Measurements from ENCODE around the gene PPP1R13B.
A peak's percentile ranks its signal among the peaks of the same experiment; 100 is the strongest.

PPP1R13B gene

DNA sequence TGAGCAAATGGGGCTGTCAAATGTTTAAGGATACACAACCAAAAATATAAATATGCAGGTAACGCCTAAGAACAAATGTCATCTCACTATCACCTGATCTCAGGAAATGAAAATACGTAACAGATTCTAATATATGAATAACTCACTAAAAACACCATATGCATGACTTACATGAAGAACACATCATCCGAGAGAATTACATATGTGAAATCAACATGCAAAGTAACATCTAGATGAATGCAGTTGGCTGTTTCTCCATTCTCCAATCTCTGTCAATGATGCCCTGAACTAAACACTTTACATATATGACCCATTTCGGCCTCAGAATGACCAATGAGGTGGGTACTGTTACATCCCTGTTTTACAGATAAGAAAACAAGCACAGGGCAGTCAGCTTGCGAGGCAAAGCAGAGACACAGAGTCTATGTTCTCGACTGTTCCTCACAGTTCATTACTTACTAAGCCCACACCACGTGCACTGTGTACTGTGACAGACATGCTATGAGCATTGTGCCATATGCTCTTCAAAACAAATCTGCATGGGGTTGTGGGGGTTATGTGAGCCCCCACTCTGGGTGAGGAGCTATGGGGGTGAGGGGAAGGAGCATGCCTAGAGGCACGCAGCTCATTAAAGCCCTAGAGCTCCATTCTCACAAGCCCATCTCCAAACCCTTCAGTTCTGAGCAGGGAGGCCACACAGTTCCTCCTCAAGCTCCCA, 89.2 kb downstream of the PPP1R13B start:
- H3K4me3 ChIP-seq: no peak overlapping the region
- H3K27ac ChIP-seq: no peak overlapping the region

DNA sequence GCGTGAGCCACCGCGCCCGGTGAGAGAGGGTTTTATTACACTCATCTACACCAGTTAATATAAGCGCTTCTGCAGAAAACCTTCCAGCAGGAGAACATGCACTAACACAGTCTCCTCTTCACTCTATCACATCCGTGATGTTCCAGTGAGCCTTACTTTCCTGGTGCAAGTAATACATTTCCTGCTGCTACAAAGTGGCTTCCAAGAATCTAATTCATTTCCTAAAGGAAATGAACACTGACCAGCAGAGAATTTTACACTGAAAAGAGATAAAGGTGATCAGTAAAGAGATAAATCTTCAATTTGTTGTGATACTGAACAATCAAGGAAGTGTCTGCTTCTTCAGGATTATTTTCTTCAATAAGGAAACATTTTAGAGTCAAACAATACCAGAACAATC, 92.3 kb downstream of the PPP1R13B start:
- H3K4me3 ChIP-seq: no peak overlapping the region
- no peak overlapping the region for H3K27ac ChIP-seq

DNA sequence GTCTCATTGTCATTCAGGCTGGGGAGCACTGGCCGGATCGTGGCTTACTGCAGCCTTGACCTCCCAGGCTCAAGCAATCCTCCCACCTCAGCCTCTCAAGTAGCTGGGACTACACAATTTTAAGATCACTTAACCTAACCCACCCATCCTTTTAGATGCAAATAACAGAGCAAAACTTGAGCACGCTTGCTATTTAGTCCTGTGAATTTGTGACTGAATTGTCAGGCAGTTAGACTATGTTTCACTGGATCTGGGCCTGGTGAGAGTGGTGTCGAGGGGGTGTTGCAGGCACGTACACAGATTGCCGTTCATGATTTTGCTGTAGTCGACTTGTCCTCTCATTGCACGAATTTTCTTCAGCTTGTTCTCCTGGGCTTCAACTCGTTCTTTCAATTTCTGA, 93.6 kb downstream of the PPP1R13B start:
- Histone ChIP-seq H3K27ac (no peak overlapping the region), H3K4me3 (no peak overlapping the region)

DNA sequence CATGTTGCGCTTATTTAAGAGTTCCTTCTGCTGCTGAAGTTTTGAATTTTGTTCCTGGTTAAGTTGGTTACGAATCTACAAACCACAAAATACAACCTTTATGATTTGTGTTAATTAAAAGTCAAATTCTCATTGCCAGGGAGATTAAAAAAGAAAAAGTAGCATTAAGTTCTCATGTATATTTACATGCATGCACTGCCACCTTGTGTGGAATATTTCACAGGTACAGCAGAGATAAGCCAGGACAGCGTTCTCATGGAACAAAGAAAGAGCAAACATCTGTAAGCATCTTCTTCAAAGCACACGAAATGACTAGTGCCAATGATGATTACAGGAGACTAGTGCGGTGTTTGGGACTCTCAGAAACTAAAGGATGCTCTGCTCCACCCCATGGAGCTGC, 97.5 kb downstream of the PPP1R13B start:
- H3K27ac ChIP-seq: no peak overlapping the region
- no peak overlapping the region for H3K4me3 ChIP-seq

DNA sequence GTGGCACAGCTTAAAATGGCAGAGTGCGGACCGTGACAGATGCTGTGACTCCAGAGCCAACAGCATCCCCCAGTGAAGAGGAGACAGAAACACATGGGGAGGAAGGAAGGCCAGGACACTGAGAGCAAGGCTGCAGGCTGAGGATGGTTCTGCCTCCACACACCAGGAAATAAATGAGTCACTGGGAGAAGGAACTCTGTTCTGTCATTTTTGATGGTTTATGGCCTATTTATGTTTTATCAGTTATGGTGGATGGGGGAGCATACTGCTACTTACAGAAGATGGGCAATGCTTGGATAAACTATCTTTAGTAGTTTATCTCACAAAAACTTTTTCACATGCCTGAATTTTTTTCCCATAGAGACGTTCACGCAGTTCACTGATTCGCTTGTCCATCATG, 97.9 kb downstream of the PPP1R13B start:
- no peak overlapping the region for H3K4me3 ChIP-seq
- no peak overlapping the region for H3K27ac ChIP-seq

DNA sequence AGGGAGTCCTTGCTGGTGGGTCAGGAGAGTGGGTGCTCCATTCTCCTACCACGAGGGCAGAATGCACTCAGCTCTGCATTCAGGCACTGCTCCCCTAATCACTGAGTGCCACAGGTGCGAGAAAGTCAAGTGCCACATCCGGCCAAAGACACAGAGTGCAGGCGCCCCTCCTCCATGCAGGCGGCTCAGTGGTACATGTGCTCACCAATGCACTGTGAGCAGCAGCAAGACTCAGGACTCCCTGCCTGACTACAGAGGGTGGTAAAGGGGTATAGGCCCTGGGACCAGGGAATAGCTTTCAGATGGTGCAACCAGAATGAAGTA, 98.9 kb downstream of the PPP1R13B start:
- Histone ChIP-seq H3K4me3 (no peak overlapping the region), H3K27ac (peak overlapping the region in 3 of 21 experiments; percentile 25 to 57 (median 27))

DNA sequence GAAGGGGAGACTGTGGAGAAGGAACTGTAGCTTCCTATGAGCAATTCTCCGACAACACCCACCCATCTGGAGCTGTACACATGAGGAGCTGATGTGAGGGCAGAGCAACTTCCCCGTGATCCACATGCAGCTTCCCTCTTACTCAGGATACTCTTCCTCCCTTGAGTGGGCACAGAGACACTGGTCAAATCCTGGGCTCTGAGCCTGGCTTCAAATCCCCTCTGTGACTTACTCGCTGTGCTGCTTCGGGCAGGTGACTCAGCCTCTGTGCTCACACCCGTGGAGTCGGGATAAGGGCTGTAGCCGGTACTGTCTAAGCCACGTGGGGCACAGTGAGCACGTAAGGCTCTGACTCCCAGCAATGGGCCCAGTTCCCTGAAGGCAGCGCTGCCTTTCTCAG, 100.7 kb downstream of the PPP1R13B start:
- Histone ChIP-seq H3K4me3 (no peak overlapping the region), H3K27ac (no peak overlapping the region)

DNA sequence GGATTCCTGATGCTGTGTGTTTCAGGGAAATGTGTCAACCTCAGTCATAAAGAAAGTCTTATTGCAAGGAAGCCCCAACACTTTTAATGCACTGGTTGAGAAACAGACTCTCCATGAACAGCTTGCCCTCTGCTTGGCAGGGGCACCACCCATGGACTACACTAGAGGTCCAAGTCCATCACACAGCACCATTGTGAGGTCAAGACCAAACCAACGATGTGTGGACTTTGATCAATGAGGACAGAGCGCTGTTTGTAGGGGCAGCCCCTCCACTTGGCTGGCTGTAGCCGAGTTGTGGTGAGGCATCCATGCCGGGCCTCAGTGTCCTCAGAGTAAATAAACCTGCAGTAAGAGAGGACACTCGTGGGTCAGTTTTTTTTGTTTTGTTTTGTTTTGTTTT, 102.0 kb downstream of the PPP1R13B start:
- no peak overlapping the region for H3K27ac ChIP-seq
- H3K4me3 ChIP-seq: no peak overlapping the region

DNA sequence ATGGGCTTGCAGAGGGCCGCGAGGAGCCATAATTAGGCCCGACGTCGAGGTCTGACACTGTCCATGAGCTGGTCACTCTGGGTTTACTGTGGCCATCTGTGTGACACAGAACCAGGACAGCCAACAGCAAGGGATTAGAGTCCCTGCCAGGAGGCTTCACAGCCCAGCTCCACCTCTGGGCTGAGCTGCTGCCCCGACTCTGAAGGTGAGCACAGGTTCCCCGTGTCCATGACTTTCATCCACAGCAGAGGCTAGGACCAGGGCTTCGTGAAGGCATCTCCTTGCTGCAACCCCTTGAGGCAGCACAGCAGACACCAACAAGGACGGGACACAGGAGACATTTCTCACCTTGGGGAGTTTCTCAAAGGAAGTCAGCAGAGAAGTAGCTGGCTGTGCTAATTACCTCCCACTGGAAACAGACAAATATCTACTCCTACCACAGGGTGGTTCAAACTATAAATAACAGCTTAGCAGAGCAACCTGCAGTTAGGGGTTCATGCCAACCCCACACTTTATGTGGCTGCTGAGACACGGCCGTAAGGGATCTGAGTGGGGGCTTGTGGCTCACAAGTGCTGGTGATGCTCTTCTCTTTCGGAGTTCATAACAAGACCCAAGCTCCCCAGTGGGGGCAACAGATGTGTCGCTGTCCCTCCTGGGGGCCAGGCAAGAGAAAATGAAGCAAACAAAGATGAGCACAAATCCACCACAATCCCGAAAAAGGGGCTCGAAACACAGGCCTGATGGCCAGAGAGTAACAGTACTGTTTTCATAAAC, 102.6 kb downstream of the PPP1R13B start:
- no peak overlapping the region for H3K4me3 ChIP-seq
- no peak overlapping the region for H3K27ac ChIP-seq

DNA sequence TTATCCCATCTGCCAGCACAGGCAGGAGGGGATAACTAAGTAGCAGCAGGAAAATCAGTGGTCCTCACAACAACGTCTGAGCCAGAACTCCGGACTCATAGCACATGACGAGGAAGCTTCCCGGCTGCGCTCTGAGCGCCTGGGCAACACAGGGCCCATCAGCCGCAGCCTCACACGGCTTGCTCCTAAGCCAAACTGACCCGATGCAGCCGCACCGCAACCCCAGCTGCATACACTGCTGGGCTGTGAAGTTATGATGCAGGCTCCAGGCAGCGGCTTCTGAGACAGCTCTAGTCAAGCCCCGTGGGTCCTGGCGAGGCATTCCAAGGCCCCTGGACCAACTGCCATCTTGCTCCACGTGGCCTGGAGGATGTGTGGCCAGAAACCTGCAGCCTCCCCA, 103.7 kb downstream of the PPP1R13B start:
- Histone ChIP-seq H3K4me3 (no peak overlapping the region), H3K27ac (no peak overlapping the region)

DNA sequence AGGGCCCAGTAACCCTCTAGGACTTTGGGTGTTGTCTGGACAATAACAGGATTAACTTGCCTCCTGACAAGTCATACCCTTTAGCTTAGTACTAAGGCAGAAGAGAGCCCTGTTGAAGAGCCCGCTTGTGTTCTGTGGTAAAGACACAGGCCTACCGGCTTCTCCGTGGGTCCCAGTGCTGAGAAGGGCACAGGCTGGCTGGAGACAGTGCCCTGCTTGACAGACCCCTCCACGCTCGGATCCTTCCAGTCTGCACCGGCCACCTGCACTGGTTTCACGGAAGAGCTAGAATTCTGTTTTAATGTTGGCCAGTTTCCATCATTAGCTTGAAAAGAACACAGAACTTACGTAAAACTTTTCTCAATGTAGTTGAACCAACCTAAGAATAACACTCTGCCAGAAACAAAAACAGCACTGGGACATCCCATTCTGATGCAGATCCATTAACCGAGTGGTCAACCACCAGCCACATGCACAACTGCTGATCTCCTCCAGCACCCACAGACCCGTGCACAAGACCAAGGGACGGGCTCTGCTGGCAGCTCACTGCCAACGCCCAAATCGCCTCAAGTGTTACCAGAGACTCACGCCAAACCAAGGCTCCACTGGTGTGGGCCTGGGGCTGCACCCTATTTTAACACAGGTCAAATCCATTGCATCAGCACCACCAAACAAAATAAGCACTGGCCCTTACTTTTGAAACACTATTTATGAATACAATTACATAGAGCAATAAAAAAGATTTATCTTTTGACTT, 104.7 kb downstream of the PPP1R13B start:
- no peak overlapping the region for H3K27ac ChIP-seq
- H3K4me3 ChIP-seq: no peak overlapping the region

DNA sequence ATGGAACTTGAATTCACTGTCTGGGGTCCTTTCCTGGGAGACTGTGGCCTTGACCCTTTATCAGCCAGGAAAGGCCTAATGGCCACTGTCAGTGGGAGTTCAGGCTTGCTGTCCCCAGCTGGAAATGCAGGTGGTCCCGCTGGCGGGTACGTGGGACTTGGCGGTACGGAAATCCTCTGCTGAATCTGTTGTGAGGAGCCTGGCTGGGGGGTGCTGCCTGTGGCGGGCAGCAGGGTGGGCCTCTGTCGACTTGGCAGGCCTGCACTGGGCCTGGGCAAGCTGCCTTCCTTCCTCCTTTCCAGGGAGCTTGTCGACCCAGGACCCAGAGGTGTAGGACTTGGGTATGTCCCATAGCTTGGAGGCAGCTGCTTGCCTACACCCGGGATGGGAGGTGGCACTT, 105.5 kb downstream of the PPP1R13B start:
- Histone ChIP-seq H3K27ac (no peak overlapping the region), H3K4me3 (no peak overlapping the region)

DNA sequence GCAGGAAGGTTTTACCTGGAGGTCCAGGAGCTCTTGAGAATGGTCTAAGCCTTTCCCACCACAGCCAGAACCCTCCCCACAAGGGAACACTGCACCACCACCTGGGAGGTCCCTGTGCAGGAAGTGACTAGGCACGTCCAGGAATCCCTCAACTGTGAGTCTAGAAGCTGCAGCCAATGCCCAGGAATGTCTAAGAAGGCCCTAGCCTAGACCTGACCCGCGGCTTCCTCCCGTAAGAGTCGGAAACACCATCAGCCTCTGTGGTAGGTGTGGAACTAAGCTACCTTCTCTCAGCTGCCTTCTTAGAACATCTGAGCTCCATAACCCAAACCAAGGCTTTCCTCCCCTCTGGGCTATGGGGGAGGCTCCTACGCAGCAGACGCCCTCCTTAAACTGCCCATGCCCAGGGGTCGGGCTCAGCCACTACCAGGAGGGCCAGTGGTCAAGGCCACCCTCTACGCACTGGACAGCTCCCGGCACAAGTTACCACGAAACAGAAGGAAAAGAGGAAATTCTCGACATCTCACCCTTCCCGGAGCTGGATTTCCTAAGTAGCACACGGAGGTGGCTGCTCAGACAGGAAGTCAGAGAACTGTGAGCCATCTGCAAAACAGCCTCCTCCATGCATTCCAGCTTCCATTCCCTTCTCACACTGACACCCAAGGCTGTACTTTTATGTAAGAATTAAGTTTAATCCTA, 106.2 kb downstream of the PPP1R13B start:
- Histone ChIP-seq H3K4me3 (no peak overlapping the region), H3K27ac (no peak overlapping the region)

DNA sequence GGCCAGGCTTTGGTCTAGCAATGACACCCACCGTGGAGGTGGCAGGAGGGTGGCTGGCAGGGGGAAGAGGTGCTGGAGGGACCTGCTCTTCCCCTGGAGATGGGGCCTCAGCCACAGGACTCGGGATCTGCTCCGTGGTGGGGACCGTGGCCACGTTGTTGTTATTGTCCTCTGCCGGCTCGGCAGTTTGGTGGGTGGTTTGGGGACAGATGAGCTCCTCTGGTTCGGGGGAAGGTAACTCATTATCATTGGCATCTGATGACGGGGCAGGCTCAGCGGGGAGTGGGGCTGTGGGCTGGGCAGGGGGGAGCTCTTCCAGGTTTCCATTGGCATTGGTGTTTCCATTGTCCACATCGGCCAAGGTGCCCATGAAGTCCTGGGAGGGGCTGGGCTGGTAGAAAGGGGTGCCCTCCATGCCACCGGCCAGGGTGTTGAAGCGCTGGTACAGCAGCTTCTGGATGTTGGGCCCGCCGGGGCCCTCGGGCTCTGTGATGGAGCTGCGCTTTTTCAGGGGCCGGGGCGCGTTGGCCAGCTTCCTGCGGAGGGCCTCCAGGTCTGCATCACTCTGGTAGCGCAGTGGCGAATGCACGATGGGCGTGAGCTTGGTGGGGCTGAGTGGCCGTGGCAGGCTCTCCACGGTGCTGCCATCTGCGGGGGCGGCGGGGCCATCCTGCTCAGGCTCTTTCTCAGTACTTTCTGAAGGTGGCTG, 107.4 kb downstream of the PPP1R13B start:
- Histone ChIP-seq H3K4me3 (no peak overlapping the region), H3K27ac (no peak overlapping the region)

DNA sequence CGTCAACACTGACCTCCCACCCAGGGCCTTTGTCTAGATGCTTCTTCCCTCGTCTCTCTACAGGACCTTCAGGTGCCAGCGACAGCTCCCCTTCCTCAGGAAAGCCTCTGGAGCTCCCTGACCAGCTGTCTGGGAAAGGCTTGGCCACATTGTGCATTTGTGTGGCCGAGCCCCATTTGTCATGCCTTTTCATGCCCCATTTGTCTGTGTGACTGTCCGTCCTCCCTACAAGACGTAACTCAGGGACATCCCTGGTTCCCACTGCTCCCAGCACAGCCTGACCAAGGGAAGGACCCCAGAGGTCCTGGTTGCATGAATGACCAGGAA, 107.9 kb downstream of the PPP1R13B start:
- H3K27ac ChIP-seq: no peak overlapping the region
- H3K4me3 ChIP-seq: no peak overlapping the region

DNA sequence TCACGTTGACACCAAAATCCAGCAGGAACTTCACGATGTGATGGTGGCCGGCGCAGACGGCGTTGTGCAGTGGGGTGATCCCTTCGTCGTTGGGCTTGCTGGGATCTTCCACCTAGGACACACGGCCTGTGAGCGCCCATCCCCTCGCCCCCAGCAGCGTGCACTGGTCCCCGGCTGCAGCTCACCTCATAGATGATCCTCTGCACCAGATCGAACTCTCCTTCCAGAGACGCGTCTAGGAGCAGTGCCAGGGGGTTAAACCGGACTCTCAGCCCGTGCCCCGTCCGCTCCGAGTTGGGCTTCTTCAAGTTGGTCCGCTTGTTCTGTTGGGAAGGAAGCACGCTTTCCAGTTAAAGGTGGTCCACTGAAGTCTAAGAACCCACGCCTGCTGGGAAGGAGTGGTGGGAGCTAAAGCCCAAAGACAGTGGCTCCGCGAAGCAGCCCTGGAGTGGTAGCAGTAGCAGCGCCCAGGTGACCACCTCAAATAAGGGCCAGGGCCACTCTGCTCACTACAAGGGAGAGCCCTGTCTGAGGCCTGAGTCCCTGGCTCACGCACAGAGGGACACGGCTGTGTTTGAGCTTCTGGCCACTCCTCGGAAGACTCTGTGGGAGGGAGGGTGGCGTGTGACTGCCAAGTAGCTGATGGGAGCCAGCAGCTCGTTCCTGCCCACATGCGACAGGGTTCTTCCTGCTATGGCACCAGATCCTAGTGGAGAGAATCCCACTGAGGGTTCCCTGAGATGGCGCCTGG, 108.5 kb downstream of the PPP1R13B start:
- H3K27ac ChIP-seq: no peak overlapping the region
- no peak overlapping the region for H3K4me3 ChIP-seq

DNA sequence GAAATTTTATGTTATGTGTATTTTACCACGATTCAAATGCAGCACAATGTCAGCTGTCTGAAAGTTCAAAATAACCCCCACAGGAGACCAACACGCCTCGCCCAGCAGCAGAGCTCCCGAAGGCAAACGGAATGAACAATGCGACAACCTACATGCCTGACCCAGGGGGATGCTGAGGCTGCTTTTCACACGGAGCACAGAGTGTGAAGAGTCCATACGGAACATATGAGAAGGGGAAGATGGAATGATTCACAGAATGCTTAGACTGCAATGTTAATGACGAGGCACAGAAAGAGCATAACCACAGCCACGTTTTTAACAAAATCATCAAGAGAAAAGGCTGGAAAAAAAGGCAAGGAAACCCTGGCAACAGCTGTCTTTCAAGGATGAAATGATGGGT, 109.2 kb downstream of the PPP1R13B start:
- peak overlapping the region in 1 of 21 experiments; percentile 8 for H3K27ac ChIP-seq

DNA sequence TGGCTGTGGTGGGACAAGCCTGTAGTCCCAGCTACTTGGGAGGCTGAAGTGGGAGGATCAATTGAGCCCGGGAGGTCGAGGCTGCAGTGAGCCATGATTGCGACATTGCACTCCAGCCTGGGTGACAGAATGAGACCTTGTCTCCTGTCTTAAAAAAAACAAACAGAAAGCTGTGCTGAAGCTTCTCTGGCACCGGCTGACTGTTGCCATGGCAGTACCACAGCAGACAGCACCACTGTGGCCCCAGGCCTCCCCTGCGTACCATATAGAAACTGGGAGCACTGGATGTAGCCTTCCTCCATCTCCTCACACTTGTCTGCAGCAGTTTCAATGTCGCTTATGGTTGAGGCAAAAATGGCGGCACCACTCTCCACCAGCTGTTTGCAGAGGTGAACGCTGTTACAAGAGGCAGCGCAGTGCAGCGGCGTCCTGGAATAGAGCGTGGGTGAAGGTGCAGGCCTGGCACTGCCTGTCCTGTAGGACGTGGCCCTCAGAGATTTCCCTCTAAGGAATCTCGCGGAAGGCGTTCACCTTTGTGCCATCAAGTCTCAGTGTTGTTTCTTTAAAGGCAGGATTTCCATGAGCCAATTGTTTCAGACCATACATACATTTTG, 109.8 kb downstream of the PPP1R13B start:
- Histone ChIP-seq H3K4me3 (no peak overlapping the region), H3K27ac (peak overlapping the region in 3 of 21 experiments; percentile 6 to 32 (median 8))

More for the DNA sequence above, 109.2 kb downstream of the PPP1R13B start:
- no peak overlapping the region for H3K4me3 ChIP-seq

All from skin epidermis (tissue), 12 donors.